A549 (cell line): ENCODE results near the gene PPIP5K1. TPM values are rescaled to one million over a fixed set of nuclear protein-coding genes. Genes with fewer than 3 reads are reported as not detected.
A peak's percentile ranks its signal among the peaks of the same experiment; 100 is the strongest.

Experiments used
- ATAC-seq, 2 experiments: fragments of 200-7000 bp in 1 of 2; fragments of >200 bp in 1 of 2; cut with Nextera tagmentation in 1 of 2; cut with Tn5 transposase in 1 of 2; 3 replicates each; pipeline versions ENCODE4 v1.8.0 to v1.9.1; 2018 to 2020; ENCODE audit warnings: mild to moderate bottlenecking in 1 of 2, moderate library complexity in 1 of 2
- CTCF ChIA-PET: fragments of 300-600 bp; sonication (Branson Sonifier 250); formaldehyde crosslinking; extraction: SDS; loops from one replicate; lab custom pipeline; 2021; ENCODE audit warnings: antibody characterized with exemption, inconsistent platforms; lab: Yijun Ruan, JAX
- POLR2A ChIA-PET: fragments of 350-600 bp; formaldehyde crosslinking; extraction: SDS; loops from one replicate; lab custom pipeline; 2021; ENCODE audit warnings: antibody characterized with exemption, inconsistent platforms; lab: Yijun Ruan, JAX
- DNase-seq, 2 experiments: peaks; one replicate each; pipeline versions ENCODE4 v3.0.0 to v3.0.0-alpha.2; 2011 to 2016; ENCODE audit warnings: low read depth in 1 of 2, low spot score in 1 of 2
- FAIRE-seq: peaks from 2 replicates; lab custom pipeline; 2011; peaks lifted over from hg19 to GRCh38; lab: Jason Lieb, UNC
- H3K27ac ChIP-seq, 2 experiments: fragments of >200 bp; sonication (Bioruptor Twin); formaldehyde crosslinking; 3 replicates each; pipeline ENCODE4 v1.5.1; 2016 to 2017
- H3K4me1 ChIP-seq: fragments of >200 bp; sonication (Bioruptor Twin); formaldehyde crosslinking; 3 replicates; pipeline ENCODE4 v1.6.1; 2016
- H3K4me2 ChIP-seq: fragments of >200 bp; sonication (Bioruptor Twin); formaldehyde crosslinking; 3 replicates; pipeline ENCODE4 v1.6.1; 2016
- H3K4me3 ChIP-seq: fragments of >200 bp; sonication (Bioruptor Twin); formaldehyde crosslinking; 3 replicates; pipeline ENCODE4 v1.5.1; 2016
- H3K9me3 ChIP-seq: fragments of >200 bp; sonication (Bioruptor Twin); formaldehyde crosslinking; 3 replicates; pipeline ENCODE4 v1.6.1; 2016
- CHD2 ChIP-seq: fragments of 150-350 bp; IDR thresholded peaks from 2 replicates; pipeline ENCODE4 v1.6.1; 2014; ENCODE audit warnings: low read length; ENCODE audit not compliant: partially characterized antibody
- E2F6 ChIP-seq: IDR thresholded peaks from 2 replicates; pipeline ENCODE4 v1.6.1; 2012; ENCODE audit warnings: low read depth, borderline replicate concordance
- EHF ChIP-seq: fragments of 250-450 bp; sonication (Bioruptor Pico); IDR thresholded peaks from 2 replicates; pipeline ENCODE4 v1.5.0; 2020; ENCODE audit warnings: mild to moderate bottlenecking
- EHMT2 ChIP-seq: fragments of 200-600 bp; sonication (generic); IDR thresholded peaks from 2 replicates; pipeline ENCODE4 v1.6.1; 2016; ENCODE audit warnings: antibody characterized with exemption, low read depth, mild to moderate bottlenecking, moderate library complexity
- EP300 ChIP-seq, 2 experiments: fragments of >200 bp; sonication (Bioruptor Twin); formaldehyde crosslinking; IDR thresholded peaks; 2 replicates in 1 of 2; 3 replicates in 1 of 2; pipeline ENCODE4 v1.6.1; 2016 to 2017
- FOSB ChIP-seq: fragments of 250-450 bp; sonication (Bioruptor Pico); IDR thresholded peaks from 2 replicates; pipeline ENCODE4 v1.5.0; 2020; ENCODE audit warnings: mild to moderate bottlenecking, moderate library complexity
- FOSL2 ChIP-seq, 2 experiments: fragments of 450-650 bp in 1 of 2; fragments of >200 bp in 1 of 2; sonication (Bioruptor Twin) in 1 of 2; formaldehyde crosslinking; IDR thresholded peaks; 2 replicates each; pipeline versions ENCODE4 v1.5.0 to v1.6.1; 2016 to 2020; ENCODE audit warnings: mild to moderate bottlenecking in 1 of 2, moderate library complexity in 1 of 2
- GATA3 ChIP-seq: IDR thresholded peaks from 2 replicates; pipeline ENCODE4 v1.6.1; 2012; ENCODE audit warnings: borderline replicate concordance
- HMGXB4 ChIP-seq: fragments of 250-450 bp; sonication (Bioruptor Pico); IDR thresholded peaks from 2 replicates; pipeline ENCODE4 v1.5.0; 2021; ENCODE audit warnings: mild to moderate bottlenecking, moderate library complexity, borderline replicate concordance
- MAFK ChIP-seq: fragments of 450-650 bp; IDR thresholded peaks from 2 replicates; pipeline ENCODE4 v1.6.1; 2014; ENCODE audit not compliant: partially characterized antibody
- MAZ ChIP-seq: fragments of 150-350 bp; IDR thresholded peaks from 2 replicates; pipeline ENCODE4 v1.6.1; 2014; ENCODE audit warnings: antibody characterized with exemption, low read depth, low read length, borderline replicate concordance
- NR3C1 ChIP-seq: fragments of >200 bp; sonication (Bioruptor Twin); formaldehyde crosslinking; IDR thresholded peaks from 3 replicates; pipeline ENCODE4 v1.6.1; 2017
- PHF8 ChIP-seq: fragments of 200-600 bp; sonication (generic); IDR thresholded peaks from 2 replicates; pipeline ENCODE4 v1.6.1; 2016; ENCODE audit warnings: low read depth, mild to moderate bottlenecking, antibody characterized with exemption, moderate library complexity, borderline replicate concordance
- RARB ChIP-seq: fragments of 250-450 bp; sonication (Bioruptor Pico); IDR thresholded peaks from 2 replicates; pipeline ENCODE4 v1.8.0; 2021; ENCODE audit warnings: mild to moderate bottlenecking, moderate library complexity
- RCOR1 ChIP-seq: fragments of 150-350 bp; IDR thresholded peaks from 2 replicates; pipeline ENCODE4 v1.6.1; 2014; ENCODE audit warnings: antibody characterized with exemption, low read length, low read depth
- REST ChIP-seq: fragments of 200-600 bp; sonication (generic); IDR thresholded peaks from 2 replicates; pipeline ENCODE4 v1.6.1; 2016; ENCODE audit warnings: antibody characterized with exemption, mild to moderate bottlenecking, moderate library complexity
- RFX5 ChIP-seq: fragments of 450-650 bp; IDR thresholded peaks from 2 replicates; pipeline ENCODE4 v1.7.1; 2014; ENCODE audit warnings: antibody characterized with exemption, mild to moderate bottlenecking, moderate library complexity
- SMC3 ChIP-seq: fragments of >200 bp; sonication (Bioruptor Twin); formaldehyde crosslinking; IDR thresholded peaks from 3 replicates; pipeline ENCODE4 v1.6.1; 2018; ENCODE audit warnings: inconsistent platforms
- TFCP2L1 ChIP-seq: fragments of 250-450 bp; sonication (Bioruptor Pico); IDR thresholded peaks from 2 replicates; pipeline ENCODE4 v1.5.0; 2021; ENCODE audit warnings: mild to moderate bottlenecking
- ZFP36 ChIP-seq: fragments of 450-650 bp; IDR thresholded peaks from 2 replicates; pipeline ENCODE4 v1.6.1; 2014; ENCODE audit warnings: borderline replicate concordance; ENCODE audit not compliant: partially characterized antibody
- ZNF302 ChIP-seq: fragments of 250-450 bp; sonication (Bioruptor Pico); IDR thresholded peaks from 2 replicates; pipeline ENCODE4 v1.9.0; 2021; ENCODE audit warnings: inconsistent platforms, mild to moderate bottlenecking, moderate library complexity
- WGBS: methylation state at CpG from one replicate; pipeline ENCODE4 v1.1.6; 2017; ENCODE audit errors: missing lambda C conversion rate; 5-methylcytosine and 5-hydroxymethylcytosine counted together
- polyA plus RNA-seq, 4 experiments: library from polyadenylated mRNA; depleted of rRNA in 3 of 4; stranded (reverse); fragments of >200 nt; fragmentation: RNase III in 1 of 4; extraction: RNeasy Plus Mini Kit Qiagen cat#74134 plus additional on column Dnase treatment in 1 of 4; gene quantifications; 2 replicates in 3 of 4; 3 replicates in 1 of 4; pipeline ENCODE4 v1.2.3, GENCODE V29; 2011 to 2017
- TF ChIP-seq, protein P1 (sequence below): fragments of 450-650 bp; IDR thresholded peaks from 2 replicates; pipeline ENCODE4 v1.6.1; 2014; ENCODE audit warnings: antibody characterized with exemption
- TF ChIP-seq, protein P2 (sequence below): fragments of >200 bp; sonication (Bioruptor Twin); formaldehyde crosslinking; IDR thresholded peaks from 3 replicates; pipeline ENCODE4 v1.5.1; 2016

The PPIP5K1 gene
- polyA plus RNA-seq, 2 of the 4 experiments (the other 2 are of a cell fraction): 9.3 to 19.2 TPM

- no peak for FAIRE-seq
- H3K9me3 ChIP-seq: no peaks in the 10 kb centered on the region
- no peak for DNase-seq
- H3K4me1 ChIP-seq: peaks cover 12% of the 10 kb centered on the region; the same call in 2 of the 3 replicates
- POLR2A ChIA-PET: interaction anchor here (0.6 to 3.0 kb wide), 2 partner anchors 9 to 17 kb away, joined by 3 to 22 read pairs; no protein-coding TSS in a partner anchor
- peak overlapping the region; percentile 85 to 98 for H3K27ac ChIP-seq
- H3K4me3 ChIP-seq: peak overlapping the region; percentile 62; the same call in 2 of the 3 replicates
- CTCF ChIA-PET: interaction anchor here (0.8 to 5.1 kb wide), 4 partner anchors 17 to 53 kb away, joined by 3 to 20 read pairs (median 10); no protein-coding TSS in a partner anchor
- ATAC-seq: no peak
- 77% methylated on average over 7 of the region's 7 CpGs for WGBS
- TF ChIP-seq RCOR1 (no peak), RFX5 (no peak), EHMT2 (no peak), REST (no peak), FOSL2 (IDR thresholded peaks at IDR 0.05) (no peak), FOSL2 (CRISPR knock-in tag; IDR thresholded peaks at IDR 0.05) (no peak), ZNF302 (CRISPR knock-in tag) (no peak), EHF (no peak), TFCP2L1 (CRISPR knock-in tag) (no peak), MAFK (no peak), ZFP36 (no peak), SMC3 (no peak), NR3C1 (no peak), FOSB (no peak)
- TF ChIP-seq, protein P1, sequence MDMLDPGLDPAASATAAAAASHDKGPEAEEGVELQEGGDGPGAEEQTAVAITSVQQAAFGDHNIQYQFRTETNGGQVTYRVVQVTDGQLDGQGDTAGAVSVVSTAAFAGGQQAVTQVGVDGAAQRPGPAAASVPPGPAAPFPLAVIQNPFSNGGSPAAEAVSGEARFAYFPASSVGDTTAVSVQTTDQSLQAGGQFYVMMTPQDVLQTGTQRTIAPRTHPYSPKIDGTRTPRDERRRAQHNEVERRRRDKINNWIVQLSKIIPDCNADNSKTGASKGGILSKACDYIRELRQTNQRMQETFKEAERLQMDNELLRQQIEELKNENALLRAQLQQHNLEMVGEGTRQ: no peak
- peak overlapping the region; percentile 75 for H3K4me2 ChIP-seq
Observed at GRCh38 chr15:43493703-43494472, 96.1 kb downstream of the PPIP5K1 start.

DNA sequence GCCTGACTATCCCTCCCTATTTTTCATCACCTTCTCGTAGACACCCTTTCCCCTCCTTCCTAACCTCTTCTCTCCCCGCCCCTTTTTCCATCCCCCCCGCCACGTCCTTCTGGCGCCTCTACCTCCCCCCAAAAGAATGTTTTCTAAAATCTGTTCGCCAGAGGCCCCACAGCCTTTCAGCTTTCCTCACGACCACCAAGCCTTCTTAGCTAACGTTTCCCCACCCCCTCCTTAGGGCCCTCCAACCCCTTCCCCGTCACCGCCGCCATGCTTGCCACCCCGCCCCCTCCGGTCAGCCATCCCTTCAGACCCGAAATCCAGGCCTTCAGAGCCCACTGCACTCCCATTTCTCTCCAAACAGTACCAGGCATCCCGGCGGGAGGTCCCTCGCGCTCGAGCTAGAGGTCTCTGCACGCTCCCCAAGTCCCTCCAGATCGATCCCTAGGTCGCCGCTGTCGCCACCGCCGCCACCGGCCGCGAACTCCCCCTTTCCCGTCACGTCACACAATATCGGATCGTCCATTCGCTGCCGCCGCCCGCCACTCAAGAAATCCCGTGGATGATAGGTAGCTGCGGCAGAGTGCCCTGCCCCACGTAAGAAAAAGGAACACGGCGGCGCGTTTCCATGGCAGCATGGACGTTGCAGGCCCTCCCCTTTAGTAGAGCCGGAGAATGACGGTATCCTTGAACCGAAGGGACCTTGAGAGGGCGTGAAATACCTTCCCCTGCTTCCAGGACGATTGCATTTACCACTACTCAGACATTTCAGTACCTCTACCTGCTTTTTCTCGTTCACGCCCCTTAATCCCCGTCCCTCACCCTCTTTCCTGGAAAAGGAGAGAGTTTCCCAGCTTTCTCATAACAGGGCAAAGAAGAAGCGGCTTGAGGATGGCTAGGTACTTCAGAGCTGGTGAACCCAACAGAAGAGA lies 97.1 kb downstream of the PPIP5K1 start, which contains the start of gene TP53BP1:
Gene TP53BP1, minus strand, starts transcription at position 484 of the 929 bp plus-strand sequence. Its CDS starts 113 bp downstream, at position 371.
- ChIA-PET CTCF (interaction anchor here (0.6 to 5.1 kb wide), 6 partner anchors 18 to 52 kb away, joined by 3 to 20 read pairs (median 6); no protein-coding TSS in a partner anchor), POLR2A (interaction anchor here (0.6 to 3.0 kb wide), 2 partner anchors 10 to 17 kb away, joined by 3 to 22 read pairs; no protein-coding TSS in a partner anchor)
- Histone ChIP-seq H3K4me1 (peaks cover 12% of the 10 kb centered on the region; the same call in 2 of the 3 replicates), H3K9me3 (no peaks in the 10 kb centered on the region), H3K4me3 (peak within 1 kb of the TSS; percentile 62), H3K4me2 (peak within 1 kb of the TSS; percentile 87), H3K27ac (peak within 1 kb of the TSS; percentile 85 to 98)
- ATAC-seq (peak; percentile 100), FAIRE-seq (no peak), DNase-seq (peak; percentile 91 to 94)
- WGBS: 4% methylated on average over 11 of the region's 54 CpGs
- TF ChIP-seq MAZ: no peak
- no peak for TF ChIP-seq CHD2
- no peak for TF ChIP-seq EP300 (IDR thresholded peaks at IDR 0.05)
- no peak for TF ChIP-seq E2F6
- no peak for TF ChIP-seq RARB (CRISPR knock-in tag)
- no peak for TF ChIP-seq HMGXB4 (CRISPR knock-in tag)
- TF ChIP-seq PHF8: peak; percentile 39; the same call in 1 of the 2 replicates
- no peak for TF ChIP-seq GATA3
- no peak for TF ChIP-seq RCOR1
- TF ChIP-seq FOSB: no peak
- TF ChIP-seq RFX5: no peak; the same call in 1 of the 2 replicates
- TF ChIP-seq EHF: no peak
- TF ChIP-seq, protein P2, sequence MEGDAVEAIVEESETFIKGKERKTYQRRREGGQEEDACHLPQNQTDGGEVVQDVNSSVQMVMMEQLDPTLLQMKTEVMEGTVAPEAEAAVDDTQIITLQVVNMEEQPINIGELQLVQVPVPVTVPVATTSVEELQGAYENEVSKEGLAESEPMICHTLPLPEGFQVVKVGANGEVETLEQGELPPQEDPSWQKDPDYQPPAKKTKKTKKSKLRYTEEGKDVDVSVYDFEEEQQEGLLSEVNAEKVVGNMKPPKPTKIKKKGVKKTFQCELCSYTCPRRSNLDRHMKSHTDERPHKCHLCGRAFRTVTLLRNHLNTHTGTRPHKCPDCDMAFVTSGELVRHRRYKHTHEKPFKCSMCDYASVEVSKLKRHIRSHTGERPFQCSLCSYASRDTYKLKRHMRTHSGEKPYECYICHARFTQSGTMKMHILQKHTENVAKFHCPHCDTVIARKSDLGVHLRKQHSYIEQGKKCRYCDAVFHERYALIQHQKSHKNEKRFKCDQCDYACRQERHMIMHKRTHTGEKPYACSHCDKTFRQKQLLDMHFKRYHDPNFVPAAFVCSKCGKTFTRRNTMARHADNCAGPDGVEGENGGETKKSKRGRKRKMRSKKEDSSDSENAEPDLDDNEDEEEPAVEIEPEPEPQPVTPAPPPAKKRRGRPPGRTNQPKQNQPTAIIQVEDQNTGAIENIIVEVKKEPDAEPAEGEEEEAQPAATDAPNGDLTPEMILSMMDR: no peak
